WTC11 (cell line): Measurements from ENCODE around the gene MAST4. TPM values are rescaled to one million over a fixed set of nuclear protein-coding genes. Genes with fewer than 3 reads are reported as not detected.

Source experiments
- ATAC-seq: fragments of 200-7000 bp; cut with Tn5 transposase; 2 replicates; pipeline ENCODE4 v1.10.0; 2021; ENCODE audit warnings: mild to moderate bottlenecking, moderate library complexity
- CTCF ChIA-PET: fragments of 300-600 bp; sonication (Branson Sonifier 250); formaldehyde crosslinking; loops from one replicate; lab custom pipeline; 2021; ENCODE audit warnings: antibody characterized with exemption; lab: Charles Lee
- POLR2A ChIA-PET: fragments of 350-600 bp; sonication (Branson Sonifier 250); formaldehyde crosslinking; loops from one replicate; lab custom pipeline; 2021; ENCODE audit warnings: antibody characterized with exemption; lab: Charles Lee
- DNase-seq: peaks from one replicate; pipeline ENCODE4 v3.0.0; 2021; ENCODE audit warnings: low spot score
- H3K27ac Mint-ChIP-seq: 2 replicates; pipeline ENCODE4 v1.8.0; 2021; ENCODE audit warnings: mixed read lengths
- H3K27me3 Mint-ChIP-seq: 2 replicates; pipeline ENCODE4 v1.8.0; 2021; ENCODE audit warnings: low read depth, mild to moderate bottlenecking, moderate library complexity, mixed read lengths
- H3K36me3 Mint-ChIP-seq: 2 replicates; pipeline ENCODE4 v1.8.0; 2021; ENCODE audit warnings: mixed read lengths
- H3K4me1 Mint-ChIP-seq: 2 replicates; pipeline ENCODE4 v1.8.0; 2022; ENCODE audit warnings: mixed read lengths
- H3K4me3 Mint-ChIP-seq: 2 replicates; pipeline ENCODE4 v1.8.0; 2021; ENCODE audit warnings: mild to moderate bottlenecking, moderate library complexity, mixed read lengths
- H3K9me3 Mint-ChIP-seq: 2 replicates; pipeline ENCODE4 v1.8.0; 2021; ENCODE audit warnings: mixed read lengths
- ATF1 ChIP-seq: sonication (generic); formaldehyde crosslinking; IDR thresholded peaks from 2 replicates; pipeline ENCODE4 v1.8.1; 2023; ENCODE audit warnings: mild to moderate bottlenecking, moderate library complexity, missing genetic modification reagents
- HMGXB4 ChIP-seq: sonication (generic); formaldehyde crosslinking; IDR thresholded peaks from 2 replicates; pipeline ENCODE4 v1.8.1; 2023; ENCODE audit warnings: mild to moderate bottlenecking, moderate library complexity, missing genetic modification reagents
- IRF1 ChIP-seq: sonication (generic); formaldehyde crosslinking; IDR thresholded peaks from 2 replicates; pipeline ENCODE4 v1.8.0; 2023; ENCODE audit warnings: missing genetic modification reagents
- JUN ChIP-seq: sonication (generic); formaldehyde crosslinking; IDR thresholded peaks from 2 replicates; pipeline ENCODE4 v1.8.0; 2023; ENCODE audit warnings: mild to moderate bottlenecking, missing genetic modification reagents
- KAT7 ChIP-seq: sonication (generic); formaldehyde crosslinking; IDR thresholded peaks from 2 replicates; pipeline ENCODE4 v1.8.1; 2023; ENCODE audit warnings: missing genetic modification reagents, mild to moderate bottlenecking, borderline replicate concordance
- MYBL2 ChIP-seq: sonication (generic); formaldehyde crosslinking; IDR thresholded peaks from 2 replicates; pipeline ENCODE4 v1.8.1; 2023; ENCODE audit warnings: mild to moderate bottlenecking, moderate library complexity, missing genetic modification reagents
- NR2C2 ChIP-seq: sonication (generic); formaldehyde crosslinking; IDR thresholded peaks from 2 replicates; pipeline ENCODE4 v1.8.0; 2022; ENCODE audit warnings: mild to moderate bottlenecking, missing genetic modification reagents
- NR3C1 ChIP-seq: sonication (generic); formaldehyde crosslinking; conservative IDR thresholded peaks from 2 replicates; pipeline ENCODE4 v1.8.1; 2023; ENCODE audit warnings: low read depth, mild to moderate bottlenecking, missing genetic modification reagents
- OVOL2 ChIP-seq: fragments of 250-450 bp; sonication (Bioruptor Pico); IDR thresholded peaks from 2 replicates; pipeline ENCODE4 v1.9.0; 2021; ENCODE audit warnings: mild to moderate bottlenecking, borderline replicate concordance
- RORB ChIP-seq: fragments of 250-450 bp; sonication (Bioruptor Pico); IDR thresholded peaks from 2 replicates; pipeline ENCODE4 v1.9.0; 2021; ENCODE audit warnings: mild to moderate bottlenecking
- TEAD4 ChIP-seq: sonication (generic); formaldehyde crosslinking; IDR thresholded peaks from 2 replicates; pipeline ENCODE4 v1.8.0; 2022; ENCODE audit warnings: mild to moderate bottlenecking, missing genetic modification reagents
- ZNF138 ChIP-seq: sonication (generic); formaldehyde crosslinking; conservative IDR thresholded peaks from 2 replicates; pipeline ENCODE4 v1.8.1; 2022; ENCODE audit warnings: mild to moderate bottlenecking, moderate library complexity, missing genetic modification reagents
- ZNF263 ChIP-seq: sonication (generic); formaldehyde crosslinking; IDR thresholded peaks from 2 replicates; pipeline ENCODE4 v1.8.1; 2022; ENCODE audit warnings: low read depth, mild to moderate bottlenecking, moderate library complexity, missing genetic modification reagents
- ZNF281 ChIP-seq: sonication (generic); formaldehyde crosslinking; IDR thresholded peaks from 2 replicates; pipeline ENCODE4 v1.8.0; 2023; ENCODE audit warnings: mild to moderate bottlenecking, missing genetic modification reagents
- ZNF425 ChIP-seq: fragments of 250-450 bp; sonication (Bioruptor Pico); conservative IDR thresholded peaks from 2 replicates; pipeline ENCODE4 v1.9.0; 2021; ENCODE audit warnings: mild to moderate bottlenecking
- ZNF671 ChIP-seq: fragments of 250-450 bp; sonication (Bioruptor Pico); IDR thresholded peaks from 2 replicates; pipeline ENCODE4 v1.8.0; 2021; ENCODE audit warnings: mild to moderate bottlenecking
- total RNA-seq: library from RNA; stranded (reverse); gene quantifications from 3 replicates; pipeline ENCODE4 v1.2.3, GENCODE V29; 2021
- TF ChIP-seq, protein P1 (sequence below): sonication (generic); formaldehyde crosslinking; conservative IDR thresholded peaks from 2 replicates; pipeline ENCODE4 v1.8.1; 2022; ENCODE audit warnings: mild to moderate bottlenecking, missing genetic modification reagents

The MAST4 gene
- total RNA-seq, 1 experiment from 2014 or later, result 8.0 TPM

DNA sequence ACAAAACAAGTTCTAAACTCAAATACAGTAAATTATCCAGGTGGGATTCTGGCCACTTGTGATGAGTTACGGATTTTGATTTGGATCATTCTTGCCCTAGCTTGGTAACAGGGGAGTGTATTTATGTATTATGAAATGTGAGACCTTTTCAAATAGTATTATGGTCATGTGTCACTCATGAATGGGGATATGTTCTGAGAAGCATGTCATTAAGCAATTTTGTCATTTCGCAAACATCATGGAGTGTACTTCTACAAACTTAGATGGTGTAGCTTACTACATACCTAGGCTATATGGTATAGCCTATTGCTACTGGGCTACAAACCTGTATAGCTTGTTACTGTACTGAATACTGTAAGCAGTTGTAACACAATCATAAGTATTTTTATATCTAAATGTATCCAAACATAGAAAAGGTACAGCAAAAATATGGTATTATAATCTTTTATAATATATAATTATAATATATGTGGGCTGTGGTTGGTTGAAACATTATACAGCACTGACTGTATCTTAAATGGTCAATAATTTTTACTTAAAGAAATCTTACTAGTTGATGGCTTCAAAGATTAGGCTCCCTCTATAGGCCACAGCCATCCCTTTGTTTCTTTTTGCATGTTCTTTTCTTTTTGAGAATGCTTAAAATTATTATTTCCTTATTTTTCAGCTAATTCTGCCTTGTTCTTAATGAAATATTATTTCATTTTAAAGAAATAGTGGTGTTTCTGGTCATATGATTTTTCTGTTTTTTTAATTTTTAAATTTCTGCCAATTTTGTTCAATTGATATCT lies 128.4 kb downstream of the MAST4 start:
- CTCF ChIA-PET, result no interaction called here

More for the DNA sequence above, 128.4 kb downstream of the MAST4 start:
- Mint-ChIP-seq H3K27ac (no peak overlapping the region), H3K4me1 (peaks cover 21% of the 10 kb centered on the region), H3K9me3 (no peaks in the 10 kb centered on the region), H3K36me3 (no peaks in the 10 kb centered on the region), H3K27me3 (peaks cover 4% of the 10 kb centered on the region; the same call in 1 of the 2 replicates), H3K4me3 (no peak overlapping the region)
- DNase-seq, result no peak
- POLR2A ChIA-PET, result no interaction called here
- ATAC-seq, result no peak
- TF ChIP-seq KAT7 (no peak), JUN (no peak), OVOL2 (no peak), ZNF671 (CRISPR knock-in tag) (no peak), NR2C2 (CRISPR knock-in tag) (no peak), MYBL2 (CRISPR knock-in tag) (no peak), ZNF138 (CRISPR knock-in tag) (no peak), RORB (CRISPR knock-in tag) (no peak), IRF1 (CRISPR knock-in tag) (no peak), ATF1 (CRISPR knock-in tag) (no peak), ZNF425 (CRISPR knock-in tag) (no peak), ZNF263 (CRISPR knock-in tag) (no peak), TEAD4 (no peak), NR3C1 (CRISPR knock-in tag) (no peak), HMGXB4 (no peak), ZNF281 (CRISPR knock-in tag) (no peak)
- TF ChIP-seq, protein P1, sequence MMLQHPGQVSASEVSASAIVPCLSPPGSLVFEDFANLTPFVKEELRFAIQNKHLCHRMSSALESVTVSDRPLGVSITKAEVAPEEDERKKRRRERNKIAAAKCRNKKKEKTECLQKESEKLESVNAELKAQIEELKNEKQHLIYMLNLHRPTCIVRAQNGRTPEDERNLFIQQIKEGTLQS (CRISPR knock-in tag), result no peak
